GM21360 (cell line): Measurements from ENCODE around the gene EFS.

Experiments
- ATAC-seq: cut with Tn5 transposase; IDR thresholded peaks from one replicate; pipeline ENCODE4 v1.9.1; 2021; ENCODE audit warnings: mild to moderate bottlenecking, moderate library complexity; ENCODE audit not compliant: unreplicated experiment

Gene EFS

DNA sequence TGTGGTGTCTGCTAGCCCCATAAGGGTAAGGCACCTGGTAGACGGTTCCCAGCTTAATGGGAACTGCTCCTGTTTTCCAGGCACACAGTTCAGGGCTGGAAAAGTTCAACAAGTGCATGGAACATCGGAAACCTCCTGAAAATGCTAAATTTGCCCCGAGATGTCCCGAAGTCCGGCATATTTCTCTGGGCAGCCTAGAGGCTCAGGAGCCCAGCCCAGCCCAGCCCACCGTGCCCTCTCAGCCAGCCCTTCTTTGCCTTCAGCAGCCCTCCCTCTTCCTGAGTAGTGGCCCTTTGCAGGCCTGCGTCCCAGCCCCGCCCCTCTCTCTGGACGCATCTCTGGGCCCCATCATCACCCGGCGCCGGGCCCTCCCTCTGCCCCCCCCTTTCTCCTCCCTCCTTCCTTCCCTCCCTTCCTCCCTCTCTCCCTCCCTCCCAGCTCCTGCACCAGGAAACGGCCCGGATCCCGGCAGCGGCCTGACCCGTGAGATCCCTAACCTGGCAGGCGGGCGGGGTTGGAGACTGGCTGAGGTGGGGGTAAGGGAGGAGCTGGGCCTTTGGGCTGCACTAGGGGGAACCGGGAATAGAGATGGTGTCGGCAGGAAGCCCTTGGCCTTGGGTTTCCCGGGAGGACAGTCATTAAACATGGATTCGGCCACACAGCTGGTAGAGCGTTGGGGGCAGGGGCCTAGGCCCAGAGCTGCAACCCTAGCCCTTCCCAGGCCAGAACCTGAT lies 58.4 kb downstream of the EFS start, which contains the start of gene BCL2L2:
Gene BCL2L2 (plus strand): TSS at position 422 of the 734 bp plus-strand sequence. CDS start 935 bp downstream, outside the sequence.
- ATAC-seq: no peak
